Measurements from ENCODE around the gene ARHGEF38. TPM values are rescaled to one million over a fixed set of nuclear protein-coding genes. Genes with fewer than 3 reads are reported as not detected.

The ARHGEF38 gene
- total RNA-seq, 4 donors from 2014 or later = 0.13 to 0.29 TPM; not detected in 2

DNA sequence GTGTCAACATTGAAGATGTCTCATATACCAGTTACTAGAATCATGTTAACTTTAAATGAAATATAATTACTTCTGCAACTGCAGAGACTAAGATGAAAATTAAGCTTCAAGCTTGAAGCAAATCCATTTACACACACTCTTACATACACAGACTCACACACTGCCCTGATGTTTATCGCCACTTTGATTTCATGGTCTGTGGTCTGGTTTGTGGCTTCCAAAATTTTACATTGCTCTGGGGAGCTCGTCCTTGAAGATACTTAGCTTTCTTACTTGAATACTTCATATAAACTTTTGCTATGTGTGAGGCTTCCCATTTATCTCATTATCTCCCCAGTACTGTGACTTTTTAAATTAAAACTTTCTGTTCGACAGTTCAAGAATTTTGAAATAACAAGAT, 35.8 kb downstream of the ARHGEF38 start:
- Histone ChIP-seq H3K27me3 (no peaks in the 10 kb centered on the region), H3K27ac (no peak overlapping the region), H3K9me3 (no peaks in the 10 kb centered on the region), H3K4me1 (no peaks in the 10 kb centered on the region), H3K36me3 (no peaks in the 10 kb centered on the region), H3K4me3 (no peak overlapping the region)
- TF ChIP-seq, protein P1, sequence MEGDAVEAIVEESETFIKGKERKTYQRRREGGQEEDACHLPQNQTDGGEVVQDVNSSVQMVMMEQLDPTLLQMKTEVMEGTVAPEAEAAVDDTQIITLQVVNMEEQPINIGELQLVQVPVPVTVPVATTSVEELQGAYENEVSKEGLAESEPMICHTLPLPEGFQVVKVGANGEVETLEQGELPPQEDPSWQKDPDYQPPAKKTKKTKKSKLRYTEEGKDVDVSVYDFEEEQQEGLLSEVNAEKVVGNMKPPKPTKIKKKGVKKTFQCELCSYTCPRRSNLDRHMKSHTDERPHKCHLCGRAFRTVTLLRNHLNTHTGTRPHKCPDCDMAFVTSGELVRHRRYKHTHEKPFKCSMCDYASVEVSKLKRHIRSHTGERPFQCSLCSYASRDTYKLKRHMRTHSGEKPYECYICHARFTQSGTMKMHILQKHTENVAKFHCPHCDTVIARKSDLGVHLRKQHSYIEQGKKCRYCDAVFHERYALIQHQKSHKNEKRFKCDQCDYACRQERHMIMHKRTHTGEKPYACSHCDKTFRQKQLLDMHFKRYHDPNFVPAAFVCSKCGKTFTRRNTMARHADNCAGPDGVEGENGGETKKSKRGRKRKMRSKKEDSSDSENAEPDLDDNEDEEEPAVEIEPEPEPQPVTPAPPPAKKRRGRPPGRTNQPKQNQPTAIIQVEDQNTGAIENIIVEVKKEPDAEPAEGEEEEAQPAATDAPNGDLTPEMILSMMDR (IDR thresholded peaks at IDR 0.05) = no peak
- TF ChIP-seq POLR2A (IDR thresholded peaks at IDR 0.05) = no peak
- intact Hi-C loops (cut with DNase I) = no loop called here
- WGBS, 2 donors = 70 to 79% methylated on average over 3 of the region's 3 CpGs
- no peak for DNase-seq

DNA sequence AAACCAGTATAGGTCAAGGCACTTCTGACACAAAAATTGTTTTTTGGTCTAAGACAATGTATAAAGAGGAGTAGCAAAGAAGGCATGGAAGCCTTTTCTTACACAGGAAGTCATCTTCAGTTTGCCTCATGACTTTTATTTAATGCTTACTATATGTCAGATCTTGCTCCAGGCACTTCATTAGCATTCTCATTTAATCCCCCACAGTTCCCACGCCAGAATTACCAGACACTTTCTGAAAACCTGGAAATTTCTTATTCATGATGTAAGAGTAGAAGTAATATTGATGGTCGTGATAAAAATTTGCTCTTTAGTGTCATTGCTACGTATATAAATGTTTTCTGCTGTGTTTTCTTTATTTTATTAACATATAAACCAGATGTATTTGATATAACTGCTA, 39.2 kb downstream of the ARHGEF38 start:
- WGBS, 2 donors = 64 to 79% methylated on average over 3 of the region's 3 CpGs
- intact Hi-C loops (cut with DNase I) = no loop called here
- Histone ChIP-seq H3K27ac (no peak overlapping the region), H3K9me3 (no peaks in the 10 kb centered on the region), H3K36me3 (no peaks in the 10 kb centered on the region), H3K27me3 (no peaks in the 10 kb centered on the region), H3K4me1 (peaks cover 0 to 8% (median 0%) of the 10 kb centered on the region in 3 donors), H3K4me3 (no peak overlapping the region)
- no peak for DNase-seq
- TF ChIP-seq, protein P1 (IDR thresholded peaks at IDR 0.05) = no peak
- TF ChIP-seq POLR2A (IDR thresholded peaks at IDR 0.05) = no peak

DNA sequence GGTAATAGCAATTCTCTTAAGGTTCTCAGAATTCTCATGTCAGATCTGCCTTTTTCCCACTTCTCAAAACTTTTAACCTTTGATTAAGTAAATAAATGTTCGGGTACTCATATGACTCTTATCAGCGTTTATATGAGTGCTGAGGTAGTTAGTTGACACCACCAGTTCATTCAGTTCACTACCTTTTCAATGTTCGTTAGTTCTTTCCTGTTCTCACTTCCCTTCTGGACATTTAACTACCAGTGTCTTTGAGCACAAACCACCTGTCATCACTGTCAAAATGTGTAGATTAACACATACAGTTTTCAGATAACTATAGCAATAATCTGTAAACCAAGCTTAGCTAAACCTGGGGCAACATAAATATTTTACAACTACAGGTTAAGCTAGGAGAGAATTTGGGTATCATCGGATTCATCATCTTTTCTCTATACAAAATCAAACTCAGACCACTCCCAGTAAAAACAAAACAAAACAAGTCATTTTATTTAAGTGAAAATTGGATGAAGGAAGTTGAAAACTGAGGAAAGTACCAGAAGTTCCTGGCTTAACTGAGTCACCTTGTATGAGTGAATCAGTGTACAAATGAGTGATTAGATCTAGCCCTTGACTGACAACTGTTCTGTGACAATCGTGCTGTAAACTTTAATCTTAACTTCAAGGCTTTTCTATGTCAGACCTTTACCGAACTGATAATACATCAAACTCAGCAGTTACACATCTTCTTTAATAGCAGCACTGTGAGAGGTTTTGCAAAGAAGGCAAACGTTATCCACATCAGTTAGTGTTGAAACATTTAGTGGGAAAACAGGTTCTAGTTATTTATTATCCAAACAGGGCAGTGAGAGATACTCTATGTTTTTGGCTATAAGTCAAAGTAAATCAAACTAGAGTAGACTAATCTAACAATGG, 41.9 kb downstream of the ARHGEF38 start:
- no peaks in the 10 kb centered on the region for H3K9me3 ChIP-seq
- intact Hi-C loops (cut with DNase I) = no loop called here
- H3K27me3 ChIP-seq = no peaks in the 10 kb centered on the region
- no peak overlapping the region for H3K4me3 ChIP-seq
- H3K27ac ChIP-seq = no peak overlapping the region
- DNase-seq = no peak
- peaks cover 0 to 8% (median 0%) of the 10 kb centered on the region in 3 donors for H3K4me1 ChIP-seq
- no peak for TF ChIP-seq POLR2A (IDR thresholded peaks at IDR 0.05)
- TF ChIP-seq, protein P1 (IDR thresholded peaks at IDR 0.05) = no peak
- WGBS, 2 donors = 33 to 38% methylated on average over 7 of the region's 7 CpGs
- no peaks in the 10 kb centered on the region for H3K36me3 ChIP-seq

DNA sequence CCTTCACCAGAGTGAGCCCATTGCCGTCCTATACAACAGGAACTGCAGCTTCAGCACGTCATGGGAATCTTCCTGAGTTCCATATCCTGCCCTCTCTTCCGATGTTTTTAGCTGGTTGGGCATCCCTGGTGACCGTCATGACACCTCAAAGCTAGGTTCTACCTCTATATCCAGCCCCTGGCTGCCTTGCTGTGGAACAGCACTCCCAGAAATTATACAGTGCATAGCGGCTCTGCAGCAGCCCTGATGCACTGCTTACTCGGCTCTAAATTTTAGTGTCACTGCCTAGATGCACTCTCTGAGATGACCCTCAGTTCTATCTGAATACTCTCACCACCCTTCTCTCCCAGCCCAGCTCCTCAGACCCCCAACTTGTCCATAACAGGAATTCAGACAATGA, 44.3 kb downstream of the ARHGEF38 start:
- WGBS, 2 donors = 70 to 92% methylated on average over 6 of the region's 6 CpGs

DNA sequence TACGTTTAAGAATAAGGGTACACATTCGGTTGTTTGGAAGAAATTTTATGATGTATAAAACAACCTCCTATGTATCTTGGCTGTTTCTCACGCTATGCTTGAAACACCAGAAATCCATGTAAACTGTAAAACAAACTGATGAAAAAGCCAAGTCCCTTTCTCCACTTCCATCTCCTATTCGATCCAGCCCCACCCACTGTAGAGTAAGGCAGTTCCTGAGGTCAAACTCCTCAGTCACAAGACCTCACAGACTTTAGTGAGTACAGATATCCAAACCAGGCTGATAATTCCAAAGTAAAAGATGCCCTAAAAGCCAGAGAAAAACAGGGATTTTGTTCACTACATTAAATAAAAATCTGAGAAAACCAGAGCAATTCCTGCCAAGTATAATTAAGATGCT, 45.6 kb downstream of the ARHGEF38 start:
- Histone ChIP-seq H3K27ac (no peak overlapping the region), H3K36me3 (no peaks in the 10 kb centered on the region), H3K4me1 (peaks cover 0 to 8% (median 0%) of the 10 kb centered on the region in 3 donors), H3K9me3 (no peaks in the 10 kb centered on the region), H3K4me3 (no peak overlapping the region), H3K27me3 (no peaks in the 10 kb centered on the region)
- WGBS, 2 donors = 83% methylated on average over 4 of the region's 4 CpGs
- intact Hi-C loops (cut with DNase I) = no loop called here
- no peak for DNase-seq
- no peak for TF ChIP-seq POLR2A (IDR thresholded peaks at IDR 0.05)
- TF ChIP-seq, protein P1 (IDR thresholded peaks at IDR 0.05) = no peak

More for the DNA sequence above, 44.3 kb downstream of the ARHGEF38 start:
- no peak overlapping the region for H3K4me3 ChIP-seq
- peaks cover 0 to 8% (median 0%) of the 10 kb centered on the region in 3 donors for H3K4me1 ChIP-seq
- TF ChIP-seq, protein P1 (IDR thresholded peaks at IDR 0.05) = no peak
- TF ChIP-seq POLR2A (IDR thresholded peaks at IDR 0.05) = no peak
- no peaks in the 10 kb centered on the region for H3K9me3 ChIP-seq
- intact Hi-C loops (cut with DNase I) = no loop called here
- H3K27me3 ChIP-seq = no peaks in the 10 kb centered on the region
- H3K27ac ChIP-seq = no peak overlapping the region
- no peaks in the 10 kb centered on the region for H3K36me3 ChIP-seq
- DNase-seq = no peak
